GM18907 (cell line): ENCODE measurements around the gene MCTP2.
"Not testable (repeated sequence)": the region's sequence is repeated elsewhere in the genome, so short reads cannot be mapped to it uniquely, and the experiment has no call there.

Experiments
- ATAC-seq: cut with Tn5 transposase; IDR thresholded peaks from one replicate; pipeline ENCODE4 v1.9.1; 2021; ENCODE audit warnings: mild to moderate bottlenecking, moderate library complexity; ENCODE audit not compliant: unreplicated experiment

Gene MCTP2

GRCh38 chr15:94235646-94236045, 4.3 kb downstream of the MCTP2 start:
- ATAC-seq = no peak

GRCh38 chr15:94236608-94237007, 5.2 kb downstream of the MCTP2 start:
- ATAC-seq = no peak

- no peak for ATAC-seq
Observed at GRCh38 chr15:94237903-94238302, 6.5 kb downstream of the MCTP2 start.

- ATAC-seq = peak; percentile 74
Observed at GRCh38 chr15:94238539-94239118, 7.3 kb downstream of the MCTP2 start.

- ATAC-seq = no peak
Observed at GRCh38 chr15:94239474-94239873, 8.1 kb downstream of the MCTP2 start.

GRCh38 chr15:94240480-94240879, 9.1 kb downstream of the MCTP2 start:
- ATAC-seq = no peak

- no peak for ATAC-seq
Observed at GRCh38 chr15:94242257-94242656, 10.9 kb downstream of the MCTP2 start.

- ATAC-seq = not testable (repeated sequence)
Observed at GRCh38 chr15:94243003-94243402, 11.6 kb downstream of the MCTP2 start.

GRCh38 chr15:94243418-94243817, 12.1 kb downstream of the MCTP2 start:
- ATAC-seq = no peak

GRCh38 chr15:94246016-94246415, 14.7 kb downstream of the MCTP2 start:
- ATAC-seq = no peak

GRCh38 chr15:94247789-94248638, 16.7 kb downstream of the MCTP2 start:
- ATAC-seq = no peak

- ATAC-seq = no peak
Observed at GRCh38 chr15:94250801-94251200, 19.4 kb downstream of the MCTP2 start.

GRCh38 chr15:94252223-94252766, 20.9 kb downstream of the MCTP2 start:
- ATAC-seq = no peak

GRCh38 chr15:94252906-94253491, 21.6 kb downstream of the MCTP2 start:
- no peak for ATAC-seq

- peak; percentile 69 for ATAC-seq
Observed at GRCh38 chr15:94253742-94254141, 22.4 kb downstream of the MCTP2 start.

- ATAC-seq = no peak
Observed at GRCh38 chr15:94255540-94255939, 24.2 kb downstream of the MCTP2 start.

GRCh38 chr15:94256511-94256910, 25.1 kb downstream of the MCTP2 start:
- ATAC-seq = no peak

GRCh38 chr15:94257776-94258175, 26.4 kb downstream of the MCTP2 start:
- peak; percentile 1 for ATAC-seq

GRCh38 chr15:94258246-94258645, 26.9 kb downstream of the MCTP2 start:
- peak; percentile 64 for ATAC-seq

GRCh38 chr15:94259121-94259751, 27.9 kb downstream of the MCTP2 start:
- ATAC-seq = no peak

- ATAC-seq = no peak
Observed at GRCh38 chr15:94259863-94260262, 28.5 kb downstream of the MCTP2 start.
